GM18858 (cell line): ENCODE measurements around the gene CNTRL.

Source experiments
- ATAC-seq: cut with Tn5 transposase; IDR thresholded peaks from one replicate; pipeline ENCODE4 v1.9.1; 2021; ENCODE audit not compliant: unreplicated experiment

CNTRL gene

DNA sequence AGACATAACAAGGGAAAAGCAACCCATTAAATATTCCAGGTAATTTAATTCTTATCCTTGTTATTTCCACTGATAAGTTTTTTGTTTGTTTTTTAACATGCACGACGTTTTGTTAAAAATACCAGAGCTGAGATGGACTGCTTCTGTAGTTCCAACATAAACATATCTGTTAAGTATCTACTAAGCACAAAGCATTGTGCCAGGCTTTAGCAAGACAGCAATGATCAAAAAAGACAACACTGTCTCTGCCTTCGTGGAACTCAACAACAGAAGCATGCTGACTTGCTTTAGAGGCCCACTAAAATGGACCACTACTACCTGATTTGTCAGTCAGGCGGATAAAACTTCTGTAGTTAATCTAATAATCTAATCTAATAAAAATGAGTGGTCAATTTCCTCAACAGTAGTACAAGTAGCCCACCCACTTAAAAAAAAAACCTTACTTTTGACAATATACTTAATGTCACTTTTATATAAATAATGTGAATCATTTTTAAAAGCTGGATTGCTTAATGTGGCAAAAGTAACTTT, 123.8 kb downstream of the CNTRL start:
- no peak for ATAC-seq

DNA sequence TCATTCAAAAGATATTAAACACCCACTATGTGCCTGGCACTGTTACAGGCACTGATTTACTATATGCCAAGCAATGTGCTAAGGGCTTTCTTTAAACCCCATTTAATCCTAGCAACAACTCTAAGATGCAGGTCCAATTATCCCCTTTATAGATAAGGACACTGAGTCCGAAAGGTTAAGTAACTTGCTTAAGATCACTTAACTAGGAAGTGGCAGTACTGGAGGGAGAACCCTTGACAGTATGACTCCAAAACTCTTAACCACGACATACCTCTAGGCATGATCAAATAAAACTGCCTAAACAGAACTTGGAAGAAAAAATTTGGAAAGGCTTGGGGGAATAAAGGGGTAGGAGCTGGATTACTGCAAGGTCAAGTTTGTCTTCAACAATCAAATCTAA, 125.2 kb downstream of the CNTRL start:
- ATAC-seq = no peak

DNA sequence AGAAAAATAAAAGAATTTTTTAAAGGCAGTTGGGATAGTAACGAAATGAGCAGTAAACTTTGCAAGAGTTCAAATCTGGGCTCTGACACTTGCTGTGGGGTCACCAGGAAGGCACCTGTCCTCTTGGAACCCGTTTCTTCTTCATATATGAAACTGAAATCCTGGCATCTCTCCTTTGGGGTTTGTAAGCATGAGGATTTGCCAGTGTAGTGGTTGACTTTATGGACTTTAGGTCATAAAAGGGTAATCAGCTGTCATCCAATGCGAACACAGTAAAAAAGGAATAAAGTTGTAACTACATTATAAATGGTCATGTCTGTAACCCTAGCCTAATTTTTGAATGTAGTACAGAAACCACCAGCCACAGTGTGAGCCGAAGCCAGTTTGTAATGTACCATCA, 125.6 kb downstream of the CNTRL start:
- ATAC-seq = no peak

DNA sequence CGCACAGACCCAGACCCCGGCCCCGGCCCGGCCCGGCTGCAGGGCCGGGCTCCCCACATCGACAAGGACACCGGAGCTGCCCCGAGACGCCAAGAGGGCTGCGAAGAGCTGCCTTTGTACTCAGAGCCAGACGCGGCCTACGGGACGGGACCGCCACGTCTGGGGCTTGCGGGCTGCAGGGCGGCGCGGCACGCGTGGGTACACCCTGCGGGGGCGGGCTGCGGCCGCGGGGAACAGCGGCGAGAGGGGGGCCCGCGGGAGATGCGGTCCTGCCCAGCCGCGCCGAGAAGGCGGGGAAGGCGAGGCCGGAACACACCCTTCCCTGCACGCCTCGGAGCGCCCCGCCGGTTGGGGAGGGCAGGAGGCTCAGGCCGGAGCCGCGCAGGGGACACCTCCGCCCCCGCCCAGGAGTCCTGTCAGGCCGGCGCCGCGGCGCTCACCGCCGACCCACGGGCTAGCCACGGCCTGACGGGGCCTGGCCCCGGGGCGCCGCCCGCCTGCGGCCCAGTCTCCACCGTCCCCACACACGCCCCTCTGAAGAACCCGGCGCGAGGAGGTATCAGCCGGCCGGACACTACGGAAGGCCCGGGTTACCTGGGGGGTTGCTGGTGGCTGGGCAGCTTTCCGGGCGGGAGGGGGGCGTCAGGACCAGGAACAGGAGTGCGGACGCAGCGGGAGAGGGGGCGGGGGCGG, 126.4 kb downstream of the CNTRL start:
- ATAC-seq = no peak

DNA sequence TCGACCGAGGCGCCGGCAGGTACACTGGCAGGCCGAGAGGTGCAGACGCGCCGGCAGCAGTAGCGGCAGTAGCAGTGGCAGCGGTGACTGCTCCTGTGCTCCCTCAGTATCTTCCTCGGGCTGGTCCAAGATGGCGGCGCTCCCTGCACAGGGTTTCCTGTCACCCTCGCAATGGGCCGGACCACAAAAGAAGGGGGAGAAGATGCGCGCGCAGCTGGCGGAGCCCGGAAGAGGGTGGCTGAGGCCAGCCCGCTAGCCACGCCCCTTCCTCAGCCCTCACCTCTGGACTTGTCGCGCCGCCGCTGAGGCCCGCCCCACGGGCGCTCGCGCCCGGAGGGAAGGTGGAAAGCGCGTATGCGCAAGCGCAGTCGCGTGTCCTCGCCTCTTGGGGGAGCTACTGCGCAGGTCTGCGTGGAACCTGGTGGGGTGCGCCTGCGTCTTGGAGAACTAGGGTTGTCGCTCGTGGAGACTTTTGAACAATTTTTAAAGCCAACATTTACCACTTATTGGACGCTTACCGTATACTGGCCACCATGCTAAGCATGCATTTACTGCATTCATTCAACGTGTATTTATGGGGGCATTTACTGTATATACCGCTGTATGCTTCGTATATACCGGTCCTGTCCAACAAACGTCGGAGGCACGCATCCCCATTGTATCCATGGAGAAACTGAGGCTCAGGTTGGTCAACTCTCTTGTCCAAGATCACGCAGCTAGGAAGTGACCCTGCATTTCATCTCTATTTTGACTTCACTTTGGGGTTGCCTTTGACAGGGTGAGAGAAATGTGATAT, 127.2 kb downstream of the CNTRL start, which contains the start of gene RAB14:
RAB14 (minus strand) TSS at position 132 of the 796 bp plus-strand sequence. CDS start 8,457 bp downstream, outside the sequence.
- ATAC-seq = peak; percentile 75

DNA sequence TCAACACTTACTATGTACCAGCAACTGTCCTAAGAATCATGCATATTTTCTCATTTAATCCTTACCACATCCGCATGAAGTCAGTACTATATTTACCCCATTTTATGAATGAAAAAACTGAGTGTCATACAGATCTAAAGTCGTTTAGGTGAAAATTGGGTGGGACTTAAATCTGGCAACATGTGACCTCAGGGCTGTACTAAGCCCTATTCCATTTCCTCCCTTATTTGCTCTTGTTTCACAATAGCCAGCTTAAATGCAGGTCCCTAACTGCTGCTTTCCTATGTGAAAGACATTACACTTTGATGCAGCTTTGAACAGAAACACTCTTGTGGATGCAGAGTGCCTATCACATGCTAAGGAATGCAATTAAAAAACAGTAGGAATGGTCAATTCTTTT, 129.4 kb downstream of the CNTRL start:
- ATAC-seq = no peak

DNA sequence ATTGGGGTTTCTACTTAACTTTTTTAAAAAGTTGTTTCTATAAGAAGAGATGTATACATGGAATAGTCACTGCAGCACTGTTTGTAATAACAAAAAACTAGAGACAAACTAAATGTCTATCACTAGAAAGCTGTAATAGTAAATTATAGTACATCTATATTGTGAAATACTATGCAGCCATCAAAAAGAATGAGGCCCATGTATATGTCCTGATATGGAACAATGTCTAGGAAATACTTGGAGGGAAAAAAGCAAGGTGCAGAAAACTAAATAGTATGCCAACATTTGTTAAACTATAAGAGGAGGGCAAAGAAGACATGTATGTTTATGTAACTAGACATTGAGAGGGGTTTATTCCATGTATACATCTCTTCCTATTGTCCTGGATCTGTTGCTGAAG, 129.9 kb downstream of the CNTRL start:
- no peak for ATAC-seq

DNA sequence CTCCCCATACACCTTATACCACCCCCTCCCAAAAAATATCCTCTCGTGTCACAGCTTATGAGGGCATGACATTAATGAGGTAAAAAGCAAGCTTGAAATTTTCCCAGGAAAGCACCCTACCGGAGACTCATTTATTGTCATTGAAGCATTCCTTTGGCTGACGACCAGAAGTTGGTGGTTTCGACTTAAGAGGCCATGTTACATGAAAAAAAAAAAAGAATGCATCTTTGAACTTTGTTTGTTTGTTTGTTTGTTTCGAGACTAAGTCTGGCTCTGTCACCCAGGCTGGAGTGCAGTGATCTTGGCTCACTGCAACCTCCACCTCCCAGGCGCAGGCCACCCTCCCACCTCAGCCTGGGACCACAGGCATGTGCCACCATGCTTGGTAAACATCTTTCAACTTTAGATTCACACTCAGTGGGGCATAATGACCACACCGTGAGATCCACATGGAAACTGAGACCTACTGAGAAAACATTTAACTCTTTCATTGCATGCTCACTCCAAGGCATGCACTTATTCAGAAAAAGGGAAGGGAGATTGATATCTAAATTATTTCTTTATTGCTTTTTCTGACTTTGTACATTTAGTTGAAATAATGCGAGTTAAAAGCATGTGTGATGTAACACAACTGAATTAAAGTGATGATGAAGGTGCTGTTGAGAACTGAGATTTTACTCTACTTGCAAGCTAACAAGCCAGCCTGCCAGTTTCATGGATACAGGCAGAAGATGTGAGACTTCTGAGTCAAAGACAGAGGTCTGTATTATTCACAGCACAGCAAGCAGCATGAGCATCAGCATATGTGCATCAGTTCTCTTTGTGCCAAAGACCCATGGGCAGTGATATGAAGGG, 132.0 kb downstream of the CNTRL start:
- ATAC-seq = peak; percentile 24

DNA sequence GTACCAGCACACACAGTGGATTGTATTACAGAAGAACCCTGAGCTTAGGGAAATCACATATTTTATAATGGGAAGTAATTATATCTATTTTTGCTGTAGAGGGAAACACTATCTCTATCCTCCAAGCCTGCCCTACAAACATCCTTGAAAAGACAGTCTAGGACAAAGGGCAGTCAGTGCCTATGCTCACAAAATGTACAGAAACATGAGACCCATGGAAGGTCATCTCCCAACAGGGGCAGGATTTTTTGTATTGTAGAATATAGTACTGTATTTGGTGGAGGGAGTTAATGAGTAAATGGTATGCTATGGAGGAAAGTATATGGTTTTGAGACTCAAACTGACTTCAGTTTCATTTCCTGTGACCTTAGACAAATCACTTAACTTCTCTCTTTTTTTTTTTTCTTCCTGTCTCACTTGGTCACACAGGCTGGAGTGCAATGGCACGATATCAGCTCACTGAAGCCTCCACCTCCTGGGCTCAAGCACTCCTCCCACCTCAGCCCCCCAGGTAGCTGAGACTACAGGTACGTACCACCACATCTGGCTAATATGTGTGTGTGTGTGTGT, 132.7 kb downstream of the CNTRL start:
- ATAC-seq = peak; percentile 78

DNA sequence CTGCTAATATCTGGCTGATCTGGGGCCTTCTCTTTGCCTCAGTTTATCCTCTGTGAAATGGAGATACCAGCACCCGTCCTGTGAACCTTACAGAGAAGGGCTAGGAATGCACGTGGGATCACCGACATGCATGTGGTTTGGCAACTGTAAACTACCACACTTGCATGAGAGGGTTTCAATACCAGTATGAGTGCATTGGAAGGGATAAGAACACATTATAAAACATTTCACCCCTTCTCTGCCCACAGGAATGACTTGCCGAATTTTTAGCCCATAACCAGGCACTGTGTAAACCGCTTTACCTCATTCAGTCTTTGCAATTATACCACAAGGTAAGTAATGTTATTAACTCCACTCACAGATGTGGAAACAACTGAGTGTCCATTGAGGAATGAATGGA, 135.8 kb downstream of the CNTRL start:
- ATAC-seq = no peak

DNA sequence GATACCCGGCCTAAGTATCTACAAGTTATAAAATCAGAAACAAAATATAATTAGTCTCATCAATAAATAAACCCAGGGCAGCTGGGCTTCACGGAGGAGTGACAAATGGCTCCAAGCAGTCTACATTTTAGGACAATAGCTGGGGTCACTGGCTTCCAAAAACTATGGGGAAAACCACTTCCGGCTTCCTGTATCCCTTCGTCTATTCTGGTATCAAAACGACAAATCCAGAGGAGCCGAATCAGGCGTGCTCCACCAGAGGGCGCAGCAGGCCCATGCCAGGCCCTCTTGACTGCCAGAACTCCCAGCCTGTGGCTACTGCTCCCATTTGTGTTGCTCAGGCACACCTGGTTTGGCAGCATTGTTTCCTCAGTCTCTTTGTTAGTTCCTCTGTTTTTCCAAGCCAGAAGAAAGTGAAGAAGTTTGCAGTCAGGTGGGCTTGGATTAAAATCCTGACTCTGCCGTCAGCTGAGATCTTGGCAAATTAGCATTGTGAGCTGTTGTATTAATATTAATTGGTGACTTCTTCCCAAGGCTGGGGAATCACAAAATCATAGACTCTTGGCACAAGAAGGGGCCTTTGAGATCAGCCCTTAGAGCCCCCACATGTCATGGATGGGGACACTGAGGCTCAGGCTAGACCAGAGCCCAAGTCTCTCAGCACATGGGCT, 138.5 kb downstream of the CNTRL start:
- ATAC-seq = peak; percentile 43

DNA sequence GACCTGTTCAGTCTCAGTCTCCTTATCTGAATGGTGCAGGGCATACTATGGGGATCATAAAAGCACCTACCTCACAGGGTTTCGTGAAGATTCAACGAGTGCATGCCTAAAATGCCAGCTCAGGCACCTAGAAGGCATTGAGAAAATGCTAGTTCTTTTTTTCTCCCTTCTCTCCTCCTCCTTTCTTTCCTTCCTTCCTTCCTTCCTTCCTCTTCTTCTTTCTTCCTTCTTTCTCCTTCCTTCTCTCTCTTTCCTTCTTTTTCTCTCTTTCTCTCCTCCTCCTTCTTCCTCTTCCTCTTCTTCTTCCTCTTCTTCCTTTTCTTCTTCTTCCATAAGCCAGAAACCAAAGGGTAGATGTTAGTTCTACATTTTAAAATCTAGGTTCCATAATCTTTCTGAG, 139.2 kb downstream of the CNTRL start:
- ATAC-seq = no peak

DNA sequence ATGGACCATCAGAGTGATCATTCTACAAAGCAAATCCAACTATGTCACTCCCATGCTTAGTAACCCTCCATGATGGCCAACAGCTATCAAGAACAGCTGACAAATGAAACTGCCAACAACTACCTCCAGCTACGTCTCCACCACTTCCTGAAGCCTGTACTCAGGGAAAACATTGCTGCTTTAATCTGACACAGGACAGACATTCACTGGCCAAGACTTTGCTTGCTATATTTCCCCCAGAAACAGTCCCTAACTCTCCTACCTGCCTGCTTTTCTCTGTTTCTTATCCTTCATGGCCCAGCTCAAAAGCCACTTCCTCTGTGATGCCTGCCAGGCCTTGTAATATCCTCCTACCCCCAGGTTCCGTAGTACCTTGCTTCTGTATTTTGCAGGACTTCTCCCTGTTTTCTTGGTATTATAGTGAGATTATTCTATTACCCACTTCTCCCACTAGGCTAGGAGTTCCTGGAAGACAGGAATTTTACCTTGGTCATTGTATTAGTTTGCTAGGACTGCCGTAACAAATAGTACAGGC, 141.6 kb downstream of the CNTRL start:
- no peak for ATAC-seq

DNA sequence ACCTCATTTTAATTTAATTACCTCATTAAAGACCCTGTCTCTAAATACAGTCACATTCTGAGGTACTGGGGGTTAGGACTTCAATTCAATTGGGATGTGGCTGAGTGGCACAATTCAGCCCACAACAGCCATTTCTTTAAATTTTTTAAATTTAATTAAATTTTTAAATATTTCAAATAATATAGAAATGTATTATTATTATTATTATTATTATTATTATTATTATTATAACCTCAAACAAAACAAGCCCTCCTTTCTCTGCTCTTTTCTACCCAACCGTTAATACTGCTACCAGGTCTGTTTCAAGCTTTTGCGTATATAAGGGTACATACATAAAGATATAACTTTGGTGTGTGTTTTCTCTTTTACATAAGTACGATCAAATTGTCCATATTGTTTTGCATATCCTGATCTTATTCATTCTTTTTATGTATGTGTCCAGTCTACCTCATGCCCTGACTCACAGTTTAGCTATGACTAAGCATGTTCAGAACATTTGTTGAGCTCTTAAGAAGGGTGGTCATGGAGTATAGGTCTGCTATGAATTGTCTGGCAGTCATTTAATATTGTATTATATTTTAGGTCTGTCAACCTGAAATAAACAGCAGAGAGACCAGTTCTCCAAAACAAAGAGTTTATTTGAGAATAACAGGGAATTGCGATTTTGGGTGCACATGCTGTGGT, 143.0 kb downstream of the CNTRL start:
- ATAC-seq = peak; percentile 75

DNA sequence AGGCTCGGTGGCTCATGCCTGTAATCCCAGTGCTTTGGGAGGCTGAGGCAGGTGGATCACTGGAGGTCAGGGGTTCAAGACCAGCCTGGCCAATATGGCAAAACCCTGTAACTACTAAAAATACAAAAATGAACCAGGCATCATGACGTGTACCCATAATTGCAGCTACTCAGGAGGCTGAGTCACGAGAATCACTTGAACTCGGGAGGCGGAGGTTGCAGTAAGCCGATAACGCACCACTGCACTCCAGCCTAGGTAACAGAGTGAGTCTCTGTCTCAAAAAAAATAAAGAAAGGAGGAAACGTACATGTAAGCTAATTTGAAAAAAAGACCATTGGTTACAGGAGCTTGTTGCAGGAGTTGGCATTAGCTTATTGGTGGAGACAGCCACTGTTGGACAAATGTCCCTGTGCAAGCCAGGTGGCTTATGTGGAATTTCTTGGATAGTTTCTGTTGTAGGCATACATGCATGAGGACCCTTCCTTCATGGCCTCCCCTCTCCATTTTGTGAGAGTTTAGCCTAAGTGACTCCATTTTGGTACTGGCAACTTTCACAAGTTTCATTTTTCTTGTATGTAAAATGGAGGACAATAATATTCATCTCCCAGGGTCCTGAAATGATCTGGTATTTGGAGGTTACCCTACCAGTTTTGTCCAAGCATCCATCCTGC, 143.7 kb downstream of the CNTRL start:
- no peak for ATAC-seq

DNA sequence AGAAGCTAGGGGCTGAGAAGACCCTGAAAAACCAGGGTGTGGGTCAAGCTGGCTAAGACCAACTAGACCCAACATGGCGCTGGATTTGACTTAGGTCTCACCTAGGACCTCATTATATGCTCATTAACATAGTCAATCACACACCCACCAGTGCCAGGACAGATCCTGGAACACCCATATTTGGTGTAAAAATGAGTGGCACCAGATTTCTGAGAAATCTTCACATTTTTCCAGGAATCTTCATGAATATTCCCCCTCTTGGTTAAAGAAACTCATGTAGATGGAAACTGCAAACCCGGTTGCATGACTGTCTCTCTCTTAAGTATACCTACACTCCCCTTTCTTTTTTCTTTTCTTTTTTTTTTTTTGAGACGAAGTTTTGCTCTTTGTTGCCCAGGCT, 144.8 kb downstream of the CNTRL start:
- ATAC-seq = no peak

DNA sequence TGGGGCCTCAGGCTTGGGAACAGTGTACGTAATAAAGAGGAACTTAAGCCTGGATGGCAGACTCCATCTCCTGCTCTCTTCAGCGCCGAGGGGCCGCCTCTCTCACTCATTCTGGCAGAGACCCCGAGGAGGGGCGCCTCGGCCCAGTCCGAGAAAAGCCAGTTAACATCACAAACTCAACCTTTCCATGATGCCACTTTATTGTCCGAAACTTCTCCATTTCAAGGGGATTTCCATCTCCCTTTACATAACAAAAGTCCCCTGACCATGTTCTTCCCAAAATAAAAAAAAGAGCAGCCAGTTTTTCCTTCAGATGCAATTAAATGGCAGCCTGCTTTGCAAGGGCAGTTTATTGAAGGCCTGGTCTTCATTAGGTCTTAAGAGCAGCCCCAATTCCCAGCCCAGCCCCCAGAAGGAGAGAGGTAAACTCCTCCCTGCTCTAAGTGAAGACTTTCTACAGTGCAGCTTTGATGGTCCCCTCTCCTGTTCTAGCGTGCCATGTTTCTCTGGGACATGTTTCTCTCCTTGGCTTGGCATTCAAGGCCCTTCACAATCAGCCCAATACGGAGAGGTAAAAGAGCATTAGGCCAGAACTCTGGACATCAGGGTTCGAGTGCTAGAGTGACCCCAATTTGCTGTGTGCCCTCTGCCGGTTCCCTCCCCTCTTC, 146.4 kb downstream of the CNTRL start:
- ATAC-seq = no peak

DNA sequence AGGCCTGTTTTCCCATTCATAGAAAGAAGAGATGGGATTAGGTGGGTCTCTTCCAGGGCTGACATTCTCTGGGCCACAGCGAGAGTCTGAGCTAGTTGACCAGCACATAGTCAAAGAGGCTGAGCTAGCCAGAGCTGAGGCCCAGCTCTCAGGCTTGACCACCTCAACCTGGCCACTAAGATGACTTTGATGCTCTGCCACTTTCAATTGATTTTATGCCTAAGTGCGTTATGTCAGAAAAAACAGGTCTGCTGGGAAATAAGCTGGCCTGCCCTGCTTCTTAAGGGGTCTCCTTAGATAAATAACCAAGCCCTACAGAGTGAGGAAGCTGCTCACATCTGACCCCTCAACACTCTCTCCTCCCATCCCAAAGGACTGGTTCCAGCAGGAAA, 146.9 kb downstream of the CNTRL start:
- ATAC-seq = no peak
